ENCODE data around the gene SF3B2. TPM values are rescaled to one million over a fixed set of nuclear protein-coding genes. Genes with fewer than 3 reads are reported as not detected.

The SF3B2 gene
- total and polyA plus RNA-seq, 9 of the 15 experiments (the other 6 are each of a cell fraction or from before 2014, with no cell fraction given), result 58.3 to 248 (median 157) TPM

- TF ChIP-seq ZSCAN29 (IDR thresholded peaks at IDR 0.05) (no peak), MTA2 (IDR thresholded peaks at IDR 0.05; ENCODE audit: low read depth) (no peak), CHCHD3 (CRISPR knock-in tag; IDR thresholded peaks at IDR 0.05) (0 out of 2 replicates have a peak, but pooled peaks have one; percentile 50), ZNF655 (CRISPR knock-in tag; IDR thresholded peaks at IDR 0.05) (no peak), ZNF780A (CRISPR knock-in tag; IDR thresholded peaks at IDR 0.05) (no peak), NCOA4 (IDR thresholded peaks at IDR 0.05; ENCODE audit: partially characterized antibody) (no peak), JUN (IDR thresholded peaks at IDR 0.05; ENCODE audit: borderline replicate concordance, low read depth, low read length) (no peak), JUN (CRISPR knock-in tag; IDR thresholded peaks at IDR 0.05; ENCODE audit: borderline replicate concordance) (no peak), POLR2H (tag; IDR thresholded peaks at IDR 0.05; ENCODE audit: low read depth) (0 out of 2 replicates have a peak, but pooled peaks have one; percentile 55)
These were observed 17.8 kb downstream of the SF3B2 start, which contains the start of gene PACS1 (continued) for GRCh38 chr11:66069715-66070603.

Measured in K562 (cell line).